Skin of body (tissue), 2 donors: ENCODE data around the gene CTDNEP1. TPM values are rescaled to one million over a fixed set of nuclear protein-coding genes. Genes with fewer than 3 reads are reported as not detected.

ENCODE experiments used
- DNase-seq: peaks from one replicate; lab custom pipeline; 2025; lab: John Stamatoyannopoulos, UW
- total RNA-seq: library from RNA; depleted of rRNA; stranded (reverse); fragments of >200 nt; gene quantifications from one replicate; pipeline ENCODE4 v1.2.3, GENCODE V29; 2014

Gene CTDNEP1
- total RNA-seq, 1 donor from 2014 or later, result 44.1 TPM

DNA sequence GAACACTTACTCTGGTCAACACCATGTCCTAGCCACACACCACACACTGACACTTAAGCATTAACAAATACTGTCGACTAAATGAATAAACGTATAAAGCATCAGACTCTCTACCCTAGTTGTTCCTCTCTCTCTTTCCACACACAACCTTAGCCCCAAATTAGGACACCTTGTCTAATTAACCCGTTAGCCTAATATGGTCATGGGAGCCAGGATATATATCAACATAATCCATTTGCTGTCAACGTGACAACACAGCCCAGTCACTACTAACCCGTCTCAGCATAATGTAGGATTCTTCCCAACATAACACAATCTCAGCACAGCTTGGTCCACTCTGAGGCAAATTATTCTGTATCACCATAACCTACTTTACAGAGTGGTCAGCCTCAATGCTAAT lies 19.4 kb downstream of the CTDNEP1 start:
- DNase-seq, result no peak

DNA sequence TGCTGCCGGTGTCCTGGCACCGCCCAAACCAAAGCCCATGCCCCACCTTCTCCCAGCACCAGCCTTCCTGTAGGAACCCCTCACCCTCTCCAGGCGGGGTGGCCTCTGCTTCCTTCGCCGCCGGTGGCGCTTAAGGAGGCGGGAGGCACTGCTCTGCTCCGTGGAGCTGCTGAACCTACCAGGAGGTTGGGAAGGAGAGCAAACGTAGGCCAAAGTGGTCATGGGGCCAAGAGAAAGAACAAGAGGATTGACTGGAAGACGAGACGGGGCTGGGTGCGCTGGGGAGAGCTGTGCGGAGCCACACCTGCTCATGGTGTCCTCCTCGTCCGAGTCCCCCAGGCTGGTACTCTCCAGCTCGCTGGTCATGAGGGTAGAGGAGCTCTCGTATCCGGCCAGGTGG lies 22.0 kb downstream of the CTDNEP1 start:
- no peak for DNase-seq

DNA sequence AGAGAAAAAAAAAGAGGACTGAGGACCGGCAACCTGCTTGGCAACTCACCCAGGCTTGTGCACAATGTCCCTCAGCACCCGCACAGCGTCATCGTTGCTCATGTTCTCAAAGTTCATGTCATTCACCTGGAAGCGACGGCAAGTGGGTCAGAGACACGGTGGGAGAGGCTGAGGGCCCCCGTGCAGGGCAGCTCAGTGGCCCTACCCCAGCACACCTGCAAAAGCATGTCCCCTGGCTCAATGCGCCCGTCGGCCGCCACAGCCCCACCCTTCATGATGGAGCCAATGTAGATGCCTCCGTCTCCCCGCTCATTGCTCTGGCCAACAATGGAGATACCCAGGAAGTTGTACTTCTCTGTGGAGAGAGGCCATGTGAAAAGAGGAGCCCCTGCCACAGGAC lies 22.6 kb downstream of the CTDNEP1 start:
- no peak for DNase-seq

DNA sequence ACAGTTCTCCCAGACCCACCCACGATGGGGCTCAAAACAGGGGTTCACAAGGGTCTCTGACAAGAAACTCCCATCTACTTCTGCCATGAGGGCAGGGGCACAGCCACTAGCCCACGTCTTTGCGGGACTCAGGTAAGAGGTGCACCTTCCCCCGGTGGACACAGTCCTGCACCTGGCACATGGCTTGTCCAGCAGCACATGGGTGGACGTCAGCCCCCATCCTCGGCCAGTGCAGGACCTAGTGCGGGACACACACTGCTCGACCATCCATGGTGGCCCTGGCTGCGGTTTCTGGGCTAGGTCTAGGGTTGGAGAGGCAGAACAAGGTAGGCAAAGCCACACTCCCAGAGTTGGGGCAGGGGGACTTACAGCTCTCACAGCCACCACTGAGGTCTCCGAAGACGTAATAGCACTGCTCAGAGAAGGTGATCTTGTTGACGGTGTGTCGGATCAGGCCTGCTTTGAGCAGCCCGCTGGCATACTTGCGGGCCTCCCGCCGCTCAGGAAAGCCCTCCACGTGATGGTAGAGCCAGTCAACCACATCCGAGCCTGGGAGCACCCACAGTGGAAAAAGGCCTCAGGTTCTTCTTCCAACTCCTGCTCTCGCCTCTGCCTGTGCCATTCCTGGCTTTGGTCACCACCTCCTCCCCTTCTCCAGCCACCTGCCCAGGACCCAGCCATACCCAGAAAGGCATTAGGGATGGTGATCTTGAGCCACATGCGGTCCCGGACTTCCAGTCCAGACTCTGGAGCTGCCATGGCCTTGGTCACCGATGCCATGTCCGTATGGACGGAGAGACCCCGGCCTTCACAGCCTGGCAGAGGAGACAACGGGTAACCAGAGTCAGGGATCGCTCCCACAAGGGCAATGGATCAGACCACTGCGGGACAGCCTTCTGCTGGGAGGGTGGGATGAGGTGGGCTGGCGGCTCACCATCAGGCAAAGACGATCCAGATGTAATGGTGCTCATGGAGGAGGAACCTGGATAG lies 24.5 kb downstream of the CTDNEP1 start:
- DNase-seq, result no peak

DNA sequence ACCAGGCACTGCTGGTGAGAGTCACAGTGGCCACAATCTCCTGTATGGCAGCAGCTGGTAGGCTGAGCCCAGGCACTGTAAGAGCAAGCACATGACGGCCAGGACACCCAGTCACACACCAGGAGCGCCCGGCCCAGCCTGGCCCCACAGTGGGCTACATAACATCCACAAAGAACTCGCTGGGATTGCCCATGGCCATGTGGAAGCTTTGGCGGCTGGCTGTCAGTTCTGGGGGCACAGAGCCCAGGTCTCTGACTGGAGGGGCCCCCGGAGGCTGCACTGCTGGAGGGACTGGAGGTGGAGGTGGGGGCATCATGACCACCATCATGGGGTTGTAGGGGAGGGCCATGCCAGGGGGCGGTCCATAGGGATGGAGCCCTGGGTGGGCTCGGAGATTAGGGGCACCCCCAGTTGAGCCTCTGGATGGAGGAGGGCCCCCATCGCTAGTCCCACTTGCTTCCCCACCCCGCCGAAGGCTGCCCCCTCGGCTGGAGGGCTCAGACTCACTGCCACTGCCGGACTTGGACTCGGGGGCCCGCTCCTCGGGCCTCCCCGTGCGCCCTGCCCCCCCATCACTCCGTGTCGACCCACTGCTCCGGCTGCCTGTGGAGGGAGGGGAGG lies 25.7 kb downstream of the CTDNEP1 start:
- no peak for DNase-seq

DNA sequence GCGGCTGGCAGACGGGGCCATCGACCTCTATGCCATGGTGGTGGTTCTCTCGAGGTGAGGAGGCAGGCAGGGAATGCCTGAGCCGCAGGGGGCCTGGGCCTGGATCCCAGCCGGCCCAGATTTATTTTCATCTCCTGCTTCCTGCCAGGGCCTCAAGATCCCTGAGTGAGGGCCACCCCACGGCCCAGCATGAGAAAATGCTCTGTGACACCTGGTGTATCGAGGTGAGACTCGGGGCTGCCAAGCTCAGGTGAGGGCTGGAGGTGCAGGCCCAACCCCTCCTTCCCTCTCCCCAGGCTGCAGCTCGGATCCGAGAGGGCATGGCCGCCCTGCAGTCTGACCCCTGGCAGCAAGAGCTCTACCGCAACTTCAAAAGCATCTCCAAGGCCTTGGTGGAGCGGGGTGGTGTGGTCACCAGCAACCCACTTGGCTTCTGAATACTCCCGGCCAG lies 26.8 kb downstream of the CTDNEP1 start:
- no peak for DNase-seq

DNA sequence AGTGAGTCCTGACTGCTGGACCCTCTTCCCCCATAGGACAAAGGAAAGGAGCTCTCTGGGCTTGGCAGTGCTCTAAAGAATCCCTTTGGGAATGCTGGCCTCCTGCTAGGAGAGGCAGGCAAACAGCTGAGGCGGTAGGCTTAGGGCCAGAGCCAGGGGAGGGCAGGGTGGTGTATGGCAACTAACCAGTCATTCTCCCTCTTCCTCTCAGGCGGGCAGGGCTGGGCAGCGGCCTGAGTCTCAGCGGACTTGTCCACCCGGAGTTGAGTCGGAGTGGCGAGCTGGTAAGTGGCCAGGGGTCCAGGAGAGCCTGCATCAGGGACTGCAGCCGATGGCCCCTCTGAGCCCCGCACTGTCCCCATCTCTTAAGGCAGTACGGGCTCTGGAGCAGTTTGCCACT lies 27.4 kb downstream of the CTDNEP1 start:
- DNase-seq, result no peak

DNA sequence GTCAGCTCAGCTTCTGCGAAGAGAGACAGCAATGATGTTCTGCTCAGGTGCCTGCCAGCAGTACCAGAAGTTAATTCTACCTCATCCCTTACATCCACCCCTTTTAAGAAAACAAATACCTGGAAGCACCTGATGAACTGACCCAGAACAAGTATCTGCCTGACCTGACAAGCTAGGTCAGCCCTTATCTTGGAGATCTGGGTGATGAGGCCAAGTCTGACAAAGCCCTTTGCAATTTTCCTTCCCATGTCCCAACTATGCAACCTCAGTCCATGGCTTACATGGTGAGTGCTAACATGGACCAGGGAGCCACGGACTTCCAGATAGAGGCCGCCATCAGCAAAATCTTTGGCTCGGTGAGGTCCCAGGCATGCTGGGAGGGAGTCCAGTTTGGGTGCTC lies 28.2 kb downstream of the CTDNEP1 start:
- DNase-seq, result no peak

DNA sequence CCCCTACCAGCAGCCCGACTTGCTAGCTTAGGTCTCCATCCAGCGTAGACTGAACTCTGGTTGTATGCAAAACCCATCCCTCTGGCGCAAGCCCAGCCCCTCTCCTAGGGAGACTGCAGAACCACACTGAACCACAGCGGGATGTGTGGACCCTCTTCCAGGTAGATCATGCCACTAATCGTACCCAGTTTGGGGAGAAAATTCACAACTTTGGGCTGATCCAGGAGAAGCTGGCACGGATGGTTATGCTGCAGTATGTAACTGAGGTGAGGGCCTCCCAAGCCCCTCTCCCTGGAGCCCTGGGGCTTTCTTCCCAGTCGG lies 28.6 kb downstream of the CTDNEP1 start:
- no peak for DNase-seq

DNA sequence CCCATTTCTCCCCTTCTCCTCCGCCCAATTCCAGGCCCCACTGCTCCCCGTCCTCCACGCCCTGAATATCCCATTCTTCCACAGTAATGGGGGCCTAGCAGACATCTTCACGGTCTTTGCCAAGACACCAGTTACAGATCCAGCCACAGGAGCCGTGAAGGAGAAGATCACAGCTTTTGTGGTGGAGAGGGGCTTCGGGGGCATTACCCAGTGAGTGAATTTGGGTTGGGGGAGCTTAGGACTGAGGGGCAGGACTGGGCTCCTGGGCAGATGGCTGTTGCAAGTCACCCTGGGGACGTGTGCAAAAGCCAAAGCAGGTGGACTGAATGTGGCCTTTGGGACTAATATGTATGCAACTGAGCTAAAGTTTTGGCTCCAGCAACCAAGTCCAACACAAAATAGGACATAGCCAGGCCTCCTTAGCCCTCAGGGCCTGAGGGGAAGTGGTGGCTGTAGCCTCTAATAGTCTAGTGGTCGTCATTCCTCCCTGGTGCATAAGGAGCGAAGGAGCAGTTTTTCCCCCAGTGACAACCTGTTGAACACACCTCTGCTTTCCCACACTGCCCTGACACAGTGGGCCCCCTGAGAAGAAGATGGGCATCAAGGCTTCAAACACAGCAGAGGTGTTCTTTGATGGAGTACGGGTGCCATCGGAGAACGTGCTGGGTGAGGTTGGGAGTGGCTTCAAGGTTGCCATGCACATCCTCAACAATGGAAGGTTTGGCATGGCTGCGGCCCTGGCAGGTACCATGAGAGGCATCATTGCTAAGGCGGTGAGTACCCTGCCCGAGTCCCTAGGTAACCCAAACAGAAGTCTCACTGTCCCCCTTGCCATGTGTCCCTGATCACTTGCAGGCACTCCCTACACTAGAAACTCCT lies 29.2 kb downstream of the CTDNEP1 start:
- DNase-seq, result no peak

DNA sequence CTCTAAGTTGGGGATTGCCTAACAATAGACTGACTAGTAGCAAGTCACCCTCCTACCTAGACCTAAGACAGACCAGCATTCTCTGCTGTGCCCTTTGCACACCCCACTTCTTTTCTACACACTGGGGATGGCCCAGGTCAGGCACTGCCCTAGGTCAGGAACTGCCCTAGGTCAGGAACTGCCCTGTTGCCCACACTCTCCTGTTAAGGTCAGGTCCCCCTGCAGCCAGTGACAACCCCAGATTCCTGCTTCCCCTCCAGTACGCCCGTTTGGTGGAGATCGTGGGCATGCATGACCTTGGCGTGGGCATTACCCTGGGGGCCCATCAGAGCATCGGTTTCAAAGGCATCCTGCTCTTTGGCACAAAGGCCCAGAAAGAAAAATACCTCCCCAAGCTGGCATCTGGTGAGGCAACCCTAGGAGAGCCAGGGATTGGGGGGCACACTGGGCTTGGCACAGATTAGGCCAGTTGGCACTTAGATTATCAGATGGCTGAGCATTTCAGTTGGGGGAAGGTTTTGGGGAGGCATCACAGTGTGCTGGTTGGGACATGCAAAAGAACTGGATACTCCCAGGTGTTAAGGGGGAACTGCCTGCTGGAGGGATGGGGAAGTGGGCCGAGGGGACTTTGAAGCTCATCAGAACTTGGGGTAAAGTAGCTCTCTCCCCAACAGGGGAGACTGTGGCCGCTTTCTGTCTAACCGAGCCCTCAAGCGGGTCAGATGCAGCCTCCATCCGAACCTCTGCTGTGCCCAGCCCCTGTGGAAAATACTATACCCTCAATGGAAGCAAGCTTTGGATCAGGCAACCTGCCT lies 30.0 kb downstream of the CTDNEP1 start:
- DNase-seq, result no peak

DNA sequence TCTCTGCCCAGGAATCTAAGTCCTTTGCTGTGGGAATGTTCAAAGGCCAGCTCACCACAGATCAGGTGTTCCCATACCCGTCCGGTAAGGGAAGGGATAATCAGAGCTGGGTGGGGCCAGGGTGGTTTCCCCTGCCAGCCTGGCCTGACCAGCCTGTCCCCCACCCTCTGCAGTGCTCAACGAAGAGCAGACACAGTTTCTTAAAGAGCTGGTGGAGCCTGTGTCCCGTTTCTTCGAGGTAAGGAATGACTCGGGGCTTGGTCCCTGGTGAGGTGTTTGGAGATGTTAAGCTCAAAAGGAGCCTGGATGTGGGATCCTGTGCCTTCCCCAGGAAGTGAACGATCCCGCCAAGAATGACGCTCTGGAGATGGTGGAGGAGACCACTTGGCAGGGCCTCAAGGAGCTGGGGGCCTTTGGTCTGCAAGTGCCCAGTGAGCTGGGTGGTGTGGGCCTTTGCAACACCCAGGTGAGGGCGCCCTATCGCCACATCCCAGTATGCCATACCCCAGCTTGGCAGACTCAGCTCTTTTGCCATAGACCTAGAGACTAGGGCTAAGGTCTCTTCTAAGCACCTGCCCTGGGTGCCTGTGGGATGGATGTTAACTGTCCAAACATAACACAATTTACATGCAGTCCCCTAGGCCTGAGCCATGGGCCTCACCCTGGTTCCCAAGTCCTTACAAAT lies 30.8 kb downstream of the CTDNEP1 start:
- no peak for DNase-seq

DNA sequence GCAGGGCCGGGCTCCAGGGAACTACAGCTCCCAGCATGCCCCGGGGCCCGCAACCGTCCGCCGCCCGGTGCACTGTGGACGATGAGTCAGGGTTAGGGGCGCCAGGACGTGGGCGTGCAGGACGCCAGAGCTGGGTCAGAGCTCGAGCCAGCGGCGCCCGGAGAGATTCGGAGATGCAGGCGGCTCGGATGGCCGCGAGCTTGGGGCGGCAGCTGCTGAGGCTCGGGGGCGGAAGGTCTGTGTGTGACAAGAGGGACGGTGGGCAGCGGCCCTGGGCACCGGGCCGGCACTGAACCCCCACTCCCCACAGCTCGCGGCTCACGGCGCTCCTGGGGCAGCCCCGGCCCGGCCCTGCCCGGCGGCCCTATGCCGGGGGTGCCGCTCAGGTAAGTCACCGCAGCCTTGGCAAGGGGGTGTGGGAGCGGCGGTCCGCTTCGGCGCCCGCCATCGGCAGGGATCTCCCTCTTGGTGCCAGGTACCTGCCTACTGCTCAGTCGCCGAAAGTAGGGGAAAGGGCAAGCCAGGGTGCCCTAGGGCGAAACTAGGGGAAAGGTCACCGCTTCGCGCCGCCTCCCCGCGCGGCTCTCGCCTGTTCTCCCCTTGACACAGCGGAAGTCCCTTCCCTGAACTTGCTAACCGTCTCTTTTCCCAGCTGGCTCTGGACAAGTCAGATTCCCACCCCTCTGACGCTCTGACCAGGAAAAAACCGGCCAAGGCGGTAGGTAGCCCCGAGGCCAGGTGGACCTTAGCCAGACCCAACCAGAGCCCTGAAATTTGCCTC lies 31.5 kb downstream of the CTDNEP1 start, which contains the start of the genes ACADVL and DLG4:
Gene ACADVL, plus strand, starts transcription at position 127 of the 781 bp plus-strand sequence. Its CDS starts 47 bp downstream, at position 174.
Gene DLG4, minus strand, starts transcription at position 25 of the 781 bp plus-strand sequence.
- DNase-seq, result peak; percentile 76

DNA sequence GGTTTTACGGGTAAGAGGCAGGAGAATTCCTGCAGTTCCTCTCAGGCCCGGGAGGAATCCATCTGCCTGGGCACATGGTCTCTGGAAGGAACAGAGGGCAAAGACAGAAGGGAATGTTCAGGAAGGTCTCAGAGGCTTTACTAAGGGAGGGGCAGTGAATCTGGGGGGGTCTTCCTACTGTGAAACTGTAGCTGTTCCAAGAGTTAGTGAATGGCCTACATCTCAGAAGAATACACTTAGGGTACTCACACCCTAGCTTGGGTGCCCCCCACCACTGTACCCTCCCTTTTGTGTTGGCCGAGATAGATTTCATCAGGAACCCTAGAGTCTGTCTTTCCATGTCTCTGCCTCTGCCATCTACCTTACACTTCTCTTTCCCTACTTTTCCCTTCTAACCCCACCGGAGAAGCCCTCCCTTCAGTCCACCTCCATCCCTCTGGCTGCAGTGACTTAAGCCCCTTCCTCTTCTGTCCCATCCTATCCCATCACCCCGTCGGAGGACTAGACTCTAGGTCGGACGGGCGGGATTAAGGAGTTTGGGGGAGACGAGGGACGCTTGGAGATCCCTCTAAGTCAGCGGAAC lies 32.2 kb downstream of the CTDNEP1 start:
- DNase-seq, result no peak

DNA sequence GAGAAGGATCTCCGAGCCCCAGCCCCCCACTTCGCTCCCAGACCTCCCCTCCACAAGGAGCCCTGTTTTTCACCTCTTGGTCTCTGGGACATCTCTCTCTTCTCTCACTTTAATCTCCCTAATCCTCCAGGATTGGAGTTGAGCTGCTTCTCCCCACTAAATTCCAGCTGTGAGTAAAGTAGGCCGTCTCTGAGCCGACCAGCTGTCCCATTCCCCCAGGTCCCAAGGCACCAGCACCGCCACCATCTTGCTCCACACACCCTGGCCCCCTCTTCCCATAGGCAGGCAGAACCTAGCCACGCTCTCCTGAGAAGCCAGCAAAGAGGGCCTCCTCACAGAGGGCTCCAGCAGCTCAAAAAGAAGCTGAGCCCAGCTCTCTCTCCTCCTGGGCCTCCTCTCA lies 32.8 kb downstream of the CTDNEP1 start:
- DNase-seq, result no peak

DNA sequence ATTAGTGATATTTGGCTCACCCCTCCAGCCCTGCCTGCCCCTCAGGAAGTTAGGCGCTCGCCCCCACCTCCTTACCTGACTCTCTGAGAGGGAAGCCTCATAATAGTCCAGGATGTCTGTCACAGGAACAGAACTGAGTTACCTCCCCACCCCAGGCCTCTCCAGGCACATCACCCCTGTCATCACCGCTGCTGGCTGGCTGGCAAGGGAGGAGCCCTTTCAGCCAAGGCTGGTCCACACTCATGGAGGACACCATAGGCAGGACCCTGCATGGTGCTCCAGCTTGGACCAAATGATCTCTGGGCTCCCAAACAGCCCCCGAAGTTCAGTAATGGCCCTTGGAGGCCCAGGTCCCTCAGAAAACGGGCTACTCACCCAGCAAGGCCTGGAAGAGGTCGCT lies 33.4 kb downstream of the CTDNEP1 start:
- DNase-seq, result no peak

DNA sequence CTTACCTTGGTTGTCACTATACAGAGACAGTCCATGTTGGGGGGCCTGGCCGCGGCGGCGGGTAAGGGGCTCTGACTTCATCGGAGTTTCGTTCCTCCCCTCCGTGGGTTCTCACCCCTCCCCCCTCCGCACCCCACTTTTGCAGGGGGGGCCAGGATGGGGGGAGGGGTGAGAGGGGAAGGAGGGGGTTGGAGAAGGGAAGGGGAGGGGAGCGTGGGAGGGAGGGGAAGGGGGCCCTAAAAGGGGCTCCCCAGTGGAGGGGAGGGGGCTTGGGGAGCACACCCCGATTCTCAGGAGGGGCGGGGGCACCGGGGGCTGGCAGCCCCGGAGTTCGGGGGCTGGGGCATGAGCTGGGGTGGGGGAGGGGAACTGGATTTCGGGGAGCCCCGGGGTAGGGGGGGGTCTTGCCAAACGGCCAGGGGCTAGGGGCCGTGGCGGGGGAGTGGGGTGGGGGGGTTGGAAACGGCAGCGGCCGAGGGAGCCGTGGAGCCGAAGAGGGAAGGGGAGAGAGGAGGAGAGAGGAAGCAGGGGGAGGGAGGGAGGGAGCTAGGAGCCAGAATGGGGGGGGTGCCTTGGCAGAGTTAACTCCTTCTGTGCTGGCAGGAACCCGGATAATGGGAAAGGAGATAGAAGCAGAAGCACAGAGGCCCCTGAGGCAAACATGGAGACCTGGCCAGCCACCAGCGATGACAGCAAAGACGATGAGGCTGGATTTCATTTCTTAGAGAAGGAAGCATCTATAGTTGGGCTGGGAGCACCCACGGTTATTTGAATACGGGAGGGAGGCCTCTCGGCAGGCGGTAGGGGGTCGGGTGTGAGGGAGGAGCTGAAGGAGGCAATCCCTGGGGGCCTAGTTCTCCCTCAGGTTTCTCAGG lies 34.2 kb downstream of the CTDNEP1 start:
- DNase-seq, result peak; percentile 87
